ENCODE data around the gene RERG.

The RERG gene

DNA sequence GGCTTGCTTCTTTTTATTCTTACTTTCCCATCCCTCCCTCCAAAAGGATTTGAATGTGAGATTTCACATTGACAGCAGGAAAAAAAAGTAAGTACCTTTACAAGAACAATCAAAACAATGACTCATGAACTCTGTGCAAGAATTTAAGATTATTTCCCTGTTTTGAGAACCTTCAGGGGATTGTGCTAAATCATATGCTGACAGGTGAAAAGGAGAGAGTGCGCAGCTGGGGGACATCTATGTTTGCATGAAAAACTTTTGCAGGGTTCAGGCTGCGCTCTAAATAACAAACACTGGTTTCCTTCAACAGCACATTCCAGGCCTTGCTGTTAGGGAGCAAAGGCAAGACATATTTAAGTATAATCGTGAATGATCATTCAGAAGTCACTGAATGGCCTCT lies 27.3 kb downstream of the RERG start:
- DNase-seq (ENCODE audit: low read depth): no peak
- TF ChIP-seq MYC (IDR thresholded peaks at IDR 0.05; ENCODE audit: low read depth, low read length): no peak
- TF ChIP-seq, protein P1, sequence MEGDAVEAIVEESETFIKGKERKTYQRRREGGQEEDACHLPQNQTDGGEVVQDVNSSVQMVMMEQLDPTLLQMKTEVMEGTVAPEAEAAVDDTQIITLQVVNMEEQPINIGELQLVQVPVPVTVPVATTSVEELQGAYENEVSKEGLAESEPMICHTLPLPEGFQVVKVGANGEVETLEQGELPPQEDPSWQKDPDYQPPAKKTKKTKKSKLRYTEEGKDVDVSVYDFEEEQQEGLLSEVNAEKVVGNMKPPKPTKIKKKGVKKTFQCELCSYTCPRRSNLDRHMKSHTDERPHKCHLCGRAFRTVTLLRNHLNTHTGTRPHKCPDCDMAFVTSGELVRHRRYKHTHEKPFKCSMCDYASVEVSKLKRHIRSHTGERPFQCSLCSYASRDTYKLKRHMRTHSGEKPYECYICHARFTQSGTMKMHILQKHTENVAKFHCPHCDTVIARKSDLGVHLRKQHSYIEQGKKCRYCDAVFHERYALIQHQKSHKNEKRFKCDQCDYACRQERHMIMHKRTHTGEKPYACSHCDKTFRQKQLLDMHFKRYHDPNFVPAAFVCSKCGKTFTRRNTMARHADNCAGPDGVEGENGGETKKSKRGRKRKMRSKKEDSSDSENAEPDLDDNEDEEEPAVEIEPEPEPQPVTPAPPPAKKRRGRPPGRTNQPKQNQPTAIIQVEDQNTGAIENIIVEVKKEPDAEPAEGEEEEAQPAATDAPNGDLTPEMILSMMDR (IDR thresholded peaks at IDR 0.05; ENCODE audit: low read depth, low read length): no peak
- TF ChIP-seq, protein P2, sequence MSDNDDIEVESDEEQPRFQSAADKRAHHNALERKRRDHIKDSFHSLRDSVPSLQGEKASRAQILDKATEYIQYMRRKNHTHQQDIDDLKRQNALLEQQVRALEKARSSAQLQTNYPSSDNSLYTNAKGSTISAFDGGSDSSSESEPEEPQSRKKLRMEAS (IDR thresholded peaks at IDR 0.05; ENCODE audit: low read depth, low read length): no peak
- TF ChIP-seq POLR2A (IDR thresholded peaks at IDR 0.05; ENCODE audit: extremely low read depth, insufficient read length): no peak
- H3K4me3 ChIP-seq (ENCODE audit: low read depth, low read length): no peak overlapping the region

DNA sequence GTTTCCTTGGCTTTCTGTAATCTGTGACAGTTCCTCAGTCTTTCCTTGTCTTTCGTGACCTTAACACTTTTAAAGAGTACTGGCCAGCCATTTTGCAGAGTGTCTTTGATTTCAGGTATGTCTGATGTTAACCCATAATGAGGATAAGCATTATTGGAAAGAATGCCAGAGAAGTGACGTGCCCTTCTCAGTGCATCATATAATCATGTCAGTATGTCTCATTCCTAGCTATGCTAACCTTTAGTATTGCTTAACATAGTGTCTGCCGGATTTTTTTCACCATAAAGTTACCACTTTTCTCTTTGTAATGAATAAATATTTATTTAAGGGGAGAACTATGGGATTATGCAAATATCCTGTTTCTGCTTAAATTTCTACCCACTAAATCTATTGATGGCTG lies 28.5 kb downstream of the RERG start:
- no peak overlapping the region for H3K4me3 ChIP-seq (ENCODE audit: low read depth, low read length)
- TF ChIP-seq POLR2A (IDR thresholded peaks at IDR 0.05; ENCODE audit: extremely low read depth, insufficient read length) (no peak), MYC (IDR thresholded peaks at IDR 0.05; ENCODE audit: low read depth, low read length) (no peak)
- TF ChIP-seq, protein P2 (IDR thresholded peaks at IDR 0.05; ENCODE audit: low read depth, low read length): no peak
- TF ChIP-seq, protein P1 (IDR thresholded peaks at IDR 0.05; ENCODE audit: low read depth, low read length): no peak
- DNase-seq (ENCODE audit: low read depth): no peak

DNA sequence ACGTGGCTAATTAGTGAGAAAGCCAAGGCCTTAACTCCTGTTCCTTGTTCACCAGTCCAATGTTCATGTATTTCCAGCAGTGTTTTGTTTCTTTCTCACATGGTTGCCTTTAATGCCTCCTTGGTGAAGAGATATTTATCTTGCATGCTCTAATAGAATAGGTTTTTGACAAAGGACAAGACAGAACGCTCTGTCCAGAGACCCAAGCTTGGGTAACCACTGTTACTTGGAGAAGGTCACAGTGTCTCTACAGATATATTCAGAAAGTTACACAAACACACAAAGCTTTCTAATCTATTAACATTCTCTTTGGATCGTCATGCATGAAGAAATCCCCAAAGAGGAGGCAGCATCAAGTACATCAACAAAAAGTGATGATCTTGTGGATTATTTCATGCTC lies 33.1 kb downstream of the RERG start:
- no peak overlapping the region for H3K4me3 ChIP-seq (ENCODE audit: low read depth, low read length)
- TF ChIP-seq, protein P1 (IDR thresholded peaks at IDR 0.05; ENCODE audit: low read depth, low read length): no peak
- TF ChIP-seq POLR2A (IDR thresholded peaks at IDR 0.05; ENCODE audit: extremely low read depth, insufficient read length) (no peak), MYC (IDR thresholded peaks at IDR 0.05; ENCODE audit: low read depth, low read length) (no peak)
- TF ChIP-seq, protein P2 (IDR thresholded peaks at IDR 0.05; ENCODE audit: low read depth, low read length): no peak
- DNase-seq (ENCODE audit: low read depth): no peak

DNA sequence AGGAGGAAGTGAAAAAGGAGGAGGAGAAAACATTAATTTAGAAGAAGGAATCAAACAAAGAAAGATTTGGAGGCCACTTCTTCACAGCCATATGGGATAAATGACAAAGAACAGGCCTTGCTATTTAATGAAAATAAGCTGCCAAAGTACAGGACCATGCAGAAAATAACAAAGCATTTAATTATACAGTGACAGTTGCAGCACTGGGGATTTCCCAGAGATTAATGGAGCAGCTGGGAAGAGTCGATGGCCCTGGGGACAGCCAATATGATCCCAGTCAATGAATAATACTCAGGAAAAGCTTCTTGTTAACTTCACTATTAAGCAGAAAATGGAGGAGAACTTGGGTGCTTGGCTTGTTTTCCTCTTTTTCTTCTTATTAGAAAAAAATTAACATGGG lies 34.6 kb downstream of the RERG start:
- TF ChIP-seq, protein P1 (IDR thresholded peaks at IDR 0.05; ENCODE audit: low read depth, low read length): no peak
- TF ChIP-seq MYC (IDR thresholded peaks at IDR 0.05; ENCODE audit: low read depth, low read length) (no peak), POLR2A (IDR thresholded peaks at IDR 0.05; ENCODE audit: extremely low read depth, insufficient read length) (no peak)
- TF ChIP-seq, protein P2 (IDR thresholded peaks at IDR 0.05; ENCODE audit: low read depth, low read length): no peak
- no peak overlapping the region for H3K4me3 ChIP-seq (ENCODE audit: low read depth, low read length)
- no peak for DNase-seq (ENCODE audit: low read depth)

DNA sequence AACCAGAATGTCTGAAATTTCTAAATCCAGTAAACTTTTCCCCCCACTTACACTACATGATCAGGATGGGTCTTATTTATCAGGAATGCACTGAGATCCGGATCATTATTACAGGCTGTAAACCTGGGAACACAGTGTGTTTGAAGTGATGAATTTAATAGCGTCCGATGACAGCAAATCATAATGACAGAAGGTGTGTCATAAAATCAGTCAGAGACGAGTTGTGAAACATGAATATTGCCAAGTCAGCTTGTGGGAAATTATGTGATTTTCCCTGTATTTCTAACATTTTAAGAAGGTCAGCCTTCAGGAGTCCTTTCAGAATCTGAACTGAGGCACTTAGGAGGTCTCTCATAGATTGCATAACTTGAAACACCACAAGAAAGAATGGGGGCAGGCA lies 36.7 kb downstream of the RERG start:
- DNase-seq (ENCODE audit: low read depth): no peak
- H3K4me3 ChIP-seq (ENCODE audit: low read depth, low read length): no peak overlapping the region
- TF ChIP-seq MYC (IDR thresholded peaks at IDR 0.05; ENCODE audit: low read depth, low read length): no peak

DNA sequence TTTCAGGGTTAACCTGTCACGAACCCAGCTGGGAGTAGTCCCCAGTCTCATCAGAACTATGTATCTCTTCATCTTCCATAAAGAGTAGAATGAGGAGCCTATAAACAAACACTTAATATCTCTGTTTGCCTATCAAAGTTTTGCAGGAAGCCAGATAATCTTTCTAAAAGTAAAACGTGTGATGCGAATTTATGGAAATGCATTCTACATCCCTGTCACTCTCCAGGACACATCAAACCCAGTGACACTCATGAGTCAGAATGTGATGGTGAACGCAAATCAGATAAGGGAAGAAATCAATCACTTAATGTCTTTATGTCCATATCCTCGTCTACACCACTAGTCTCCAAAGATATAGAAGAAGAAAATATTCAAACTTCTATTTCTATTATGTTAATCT lies 37.4 kb downstream of the RERG start:
- DNase-seq (ENCODE audit: low read depth): no peak
- H3K4me3 ChIP-seq (ENCODE audit: low read depth, low read length): no peak overlapping the region
- TF ChIP-seq, protein P1 (IDR thresholded peaks at IDR 0.05; ENCODE audit: low read depth, low read length): no peak
- no peak for TF ChIP-seq POLR2A (IDR thresholded peaks at IDR 0.05; ENCODE audit: extremely low read depth, insufficient read length)

Data from NB4 (cell line).